Measurements from ENCODE around the gene PLEKHH3.

PLEKHH3 gene

DNA sequence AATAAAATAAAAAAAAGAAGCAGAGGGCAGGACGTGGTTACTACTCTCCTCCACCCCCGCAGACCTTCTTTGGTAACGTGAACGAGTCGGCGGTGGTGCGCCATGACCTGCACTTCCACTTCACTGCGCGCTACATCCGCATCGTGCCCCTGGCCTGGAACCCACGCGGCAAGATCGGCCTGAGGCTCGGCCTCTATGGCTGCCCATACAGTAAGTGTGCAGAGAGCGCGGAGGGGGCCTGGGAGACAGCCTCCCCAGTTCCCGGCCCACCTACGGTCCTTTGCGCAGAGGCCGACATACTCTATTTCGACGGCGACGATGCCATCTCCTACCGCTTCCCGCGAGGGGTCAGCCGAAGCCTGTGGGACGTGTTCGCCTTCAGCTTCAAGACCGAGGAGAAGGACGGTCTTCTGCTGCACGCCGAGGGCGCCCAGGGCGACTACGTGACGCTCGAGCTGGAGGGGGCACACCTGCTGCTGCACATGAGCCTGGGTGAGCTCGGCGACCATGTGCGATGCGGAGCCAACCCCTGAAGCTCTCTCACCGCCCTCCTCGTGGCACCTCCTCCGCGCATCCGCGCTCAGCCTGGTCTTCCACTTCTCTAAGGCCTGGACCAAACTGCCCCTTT lies 8.2 kb upstream of the PLEKHH3 start:
- no peak for DNase-seq

DNA sequence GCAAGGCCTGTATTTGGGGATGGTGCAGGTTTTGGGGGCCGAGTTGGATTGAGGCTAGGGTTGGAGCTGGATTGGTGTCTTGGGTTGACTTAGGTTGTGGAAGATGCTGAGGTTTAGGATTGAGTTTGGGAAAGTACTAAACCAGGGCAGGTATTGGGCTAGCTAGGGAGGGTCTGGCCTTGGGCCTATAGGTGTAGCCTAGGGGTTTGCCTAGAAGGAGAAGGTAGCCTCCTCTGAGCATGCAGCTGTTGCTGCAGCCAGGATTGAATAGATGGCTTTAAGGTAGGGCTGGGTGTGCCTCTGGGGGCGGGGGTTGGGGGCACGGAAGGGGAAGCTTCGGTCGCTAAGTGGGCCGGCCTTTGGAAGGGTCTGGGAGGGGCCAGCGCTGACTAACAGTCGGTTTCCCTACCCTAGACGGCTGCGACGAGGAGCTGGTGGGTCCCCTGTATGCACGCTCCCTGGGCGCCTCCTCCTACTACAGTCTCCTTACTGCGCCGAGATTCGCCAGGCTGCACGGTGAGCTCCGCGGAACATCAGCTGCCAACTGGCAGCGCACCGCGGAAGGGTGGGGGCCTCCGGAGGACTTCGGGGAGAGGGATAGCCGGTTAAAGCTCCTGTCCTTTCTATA lies 6.7 kb upstream of the PLEKHH3 start:
- no peak for DNase-seq

DNA sequence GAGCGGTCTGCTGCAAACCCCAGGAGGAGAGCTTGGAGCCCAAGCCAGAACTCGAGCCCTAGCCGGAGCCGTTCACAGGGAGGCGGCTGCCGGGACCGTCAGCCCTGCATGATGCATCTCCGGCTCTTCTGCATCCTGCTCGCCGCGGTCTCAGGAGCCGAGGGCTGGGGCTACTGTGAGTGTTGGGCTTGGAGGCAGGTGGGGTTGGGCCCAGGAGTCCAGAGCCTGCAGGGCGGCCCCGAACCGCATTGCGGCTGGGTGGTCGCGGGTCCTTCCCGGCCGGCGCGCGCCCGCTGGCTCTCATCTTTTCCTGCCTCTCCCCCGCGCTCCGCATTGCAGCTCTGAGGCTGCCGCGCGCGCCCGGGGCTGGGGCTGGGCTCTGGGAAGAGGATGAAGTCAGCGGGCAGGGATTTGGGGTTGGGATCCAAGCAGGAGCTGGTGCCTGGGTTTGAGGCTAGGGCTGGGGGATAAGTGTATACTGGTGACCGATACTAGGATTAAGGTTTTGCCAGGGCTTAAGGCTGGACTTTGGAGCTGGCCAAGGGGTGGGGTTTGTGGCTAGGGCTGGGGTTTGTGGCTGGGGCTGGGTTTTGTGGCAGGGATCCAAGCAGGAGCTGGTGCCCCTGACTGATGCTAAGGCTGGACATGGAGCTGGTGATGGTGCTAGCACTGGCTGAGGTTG lies 6.1 kb upstream of the PLEKHH3 start:
- peak; percentile 30 for DNase-seq

GRCh38 chr17:42681976-42682721 lies 5.4 kb upstream of the PLEKHH3 start, which contains the start of gene CNTNAP1:
Gene CNTNAP1 (plus strand): TSS chr17:42682531. CDS start chr17:42682830, 299 bp downstream.
- peak; percentile 17 for DNase-seq

GRCh38 chr17:42680331-42680808 lies 3.6 kb upstream of the PLEKHH3 start:
- DNase-seq, result no peak

DNA sequence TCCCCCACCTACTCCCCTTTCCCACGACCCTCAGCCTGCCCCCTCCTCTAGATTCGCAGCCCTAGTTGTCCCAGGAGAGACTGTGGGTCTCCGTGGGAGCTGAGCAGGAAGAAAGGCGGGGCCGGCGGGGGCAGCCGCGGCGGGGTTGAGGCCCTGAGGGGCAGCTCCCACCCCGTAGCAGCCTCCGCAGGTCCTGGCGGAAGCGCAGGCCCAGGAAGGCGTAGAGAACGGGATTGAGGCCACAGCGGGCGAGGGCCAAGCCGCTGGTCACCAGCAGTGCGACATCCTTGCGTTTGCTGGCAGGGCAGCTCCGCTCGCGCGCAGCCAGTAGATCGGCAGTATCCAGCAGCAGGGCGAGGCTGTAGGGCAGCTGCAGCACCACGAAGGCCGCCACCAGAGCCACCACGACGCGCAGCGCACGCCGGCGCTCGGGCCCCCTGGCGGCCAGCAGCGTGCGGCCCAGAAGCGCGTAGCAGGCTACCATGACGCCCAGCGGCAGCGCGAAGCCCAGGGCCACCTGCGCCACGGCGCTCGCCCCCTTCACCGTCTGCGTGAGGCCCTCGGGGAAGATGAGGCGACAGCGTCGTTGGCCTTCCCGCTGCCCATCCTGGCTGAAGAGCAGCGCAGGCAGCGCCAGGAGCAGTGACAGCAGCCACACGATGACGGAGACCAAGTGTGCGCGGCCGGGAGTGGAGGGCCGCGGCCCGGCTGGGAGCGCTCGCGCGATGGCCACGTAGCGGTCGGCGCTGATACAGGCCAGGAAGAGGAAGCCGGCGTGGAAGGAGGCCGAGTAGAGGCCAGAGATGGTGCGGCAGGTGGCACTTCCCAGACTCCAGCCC lies 2.9 kb upstream of the PLEKHH3 start:
- DNase-seq, result peak; percentile 41

DNA sequence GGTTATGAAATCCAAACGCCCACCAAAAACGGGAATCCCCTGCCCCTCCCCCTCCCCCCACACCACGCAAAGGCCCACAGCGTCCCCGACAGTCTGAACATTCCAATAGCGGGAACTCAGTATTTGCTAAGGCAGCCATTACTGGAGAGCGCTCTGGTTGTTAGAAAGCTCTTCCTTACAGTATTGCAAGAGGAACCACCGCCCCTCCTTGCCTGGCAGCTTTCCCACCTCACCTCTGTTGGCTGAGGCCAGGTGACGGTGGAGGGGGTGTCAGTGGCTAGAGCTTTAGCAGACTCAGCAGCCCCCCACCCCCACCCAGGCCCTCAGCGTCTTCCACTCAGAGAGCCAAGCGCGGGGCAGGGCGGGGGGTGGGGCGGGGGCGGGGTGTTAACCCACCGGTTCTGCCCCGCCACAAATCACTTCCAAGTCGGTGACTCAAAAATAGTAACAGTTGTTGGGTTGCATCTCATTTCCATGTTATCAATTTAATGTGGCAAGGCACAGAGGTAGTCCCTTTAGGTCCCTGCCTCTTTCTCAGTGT lies 2.2 kb upstream of the PLEKHH3 start:
- peak; percentile 43 for DNase-seq

GRCh38 chr17:42677921-42678781 lies 1.4 kb upstream of the PLEKHH3 start:
- peak; percentile 81 for DNase-seq

- peak; percentile 98 for DNase-seq
Measured at GRCh38 chr17:42677012-42677857, 441 bp upstream of the PLEKHH3 start.

GRCh38 chr17:42675965-42676423 lies 800 bp downstream of the PLEKHH3 start:
- DNase-seq, result no peak

GRCh38 chr17:42675348-42675964 lies 1.3 kb downstream of the PLEKHH3 start:
- DNase-seq, result no peak

GRCh38 chr17:42674755-42675347 lies 1.9 kb downstream of the PLEKHH3 start:
- DNase-seq, result no peak

DNA sequence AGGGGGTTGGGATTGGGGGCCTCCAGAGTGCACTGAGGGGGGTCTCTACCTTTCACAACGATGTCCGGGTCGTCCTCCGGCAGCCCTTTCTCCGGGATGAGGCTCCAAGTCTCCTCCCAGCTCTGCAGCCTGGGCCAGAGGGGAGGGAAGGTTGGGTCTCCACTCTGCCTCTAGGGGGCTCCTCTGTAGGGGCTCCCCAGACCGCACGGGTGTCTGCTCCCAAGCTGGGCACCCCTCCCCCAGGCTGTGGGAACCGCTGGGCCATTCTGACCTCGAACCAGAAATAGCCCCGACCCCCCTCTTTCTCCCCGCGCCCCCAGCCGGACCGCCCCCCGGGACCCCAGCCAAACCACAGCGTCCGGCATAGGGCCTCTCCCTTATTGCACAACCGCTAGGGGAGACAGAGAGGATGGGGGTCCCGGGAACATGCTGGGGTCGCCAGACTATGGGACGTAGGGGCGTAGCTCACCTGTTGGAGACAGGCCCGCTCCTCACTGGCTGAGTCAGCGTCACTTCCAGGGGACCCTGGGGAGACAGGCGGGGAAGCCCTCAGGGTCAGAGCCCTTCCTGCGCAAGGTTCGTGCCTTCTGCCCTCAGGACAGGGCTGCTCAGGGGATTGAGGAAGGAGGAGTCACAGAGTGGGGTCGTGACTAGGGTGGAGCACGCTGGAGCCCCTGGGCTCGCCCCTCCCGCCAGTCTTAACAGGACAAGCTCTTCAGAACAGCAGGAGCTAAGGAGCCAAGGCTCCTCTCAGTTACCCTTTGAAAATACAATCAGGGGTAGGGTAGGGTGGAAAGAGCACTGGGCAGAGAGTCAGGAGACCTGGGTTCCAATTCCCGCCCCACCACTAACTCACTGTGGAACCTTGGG lies 2.7 kb downstream of the PLEKHH3 start:
- DNase-seq, result no peak

DNA sequence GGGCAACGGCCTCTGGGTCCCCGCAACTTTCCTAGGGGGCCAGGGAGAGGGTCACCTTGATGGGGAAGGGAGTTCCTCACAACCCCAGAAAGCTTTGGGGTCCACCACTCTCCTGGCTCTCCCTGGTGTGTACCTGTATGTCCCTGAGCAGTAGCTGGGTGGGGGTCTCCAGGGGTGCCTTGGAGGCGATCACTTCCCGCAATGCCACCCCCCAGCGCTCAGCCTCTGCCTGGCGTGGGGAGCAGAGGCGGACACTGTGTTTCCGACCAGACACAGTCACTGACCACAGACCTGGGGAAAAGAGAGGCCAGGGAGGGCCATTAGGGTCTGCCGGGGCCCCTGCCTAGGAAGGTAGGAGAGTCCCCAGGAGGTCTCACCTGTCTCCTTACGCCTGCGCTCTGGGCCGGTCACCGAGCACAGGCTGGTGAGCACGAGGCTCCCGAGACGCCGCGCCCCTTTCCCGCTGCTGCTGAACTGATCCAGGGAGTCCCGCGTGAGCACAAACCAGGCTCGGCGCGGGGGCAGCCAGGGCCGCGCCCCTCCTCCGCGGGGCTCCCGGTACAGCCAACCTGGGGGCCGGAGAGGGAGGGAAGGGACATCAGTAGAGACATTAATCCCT lies 3.4 kb downstream of the PLEKHH3 start:
- DNase-seq, result no peak

DNA sequence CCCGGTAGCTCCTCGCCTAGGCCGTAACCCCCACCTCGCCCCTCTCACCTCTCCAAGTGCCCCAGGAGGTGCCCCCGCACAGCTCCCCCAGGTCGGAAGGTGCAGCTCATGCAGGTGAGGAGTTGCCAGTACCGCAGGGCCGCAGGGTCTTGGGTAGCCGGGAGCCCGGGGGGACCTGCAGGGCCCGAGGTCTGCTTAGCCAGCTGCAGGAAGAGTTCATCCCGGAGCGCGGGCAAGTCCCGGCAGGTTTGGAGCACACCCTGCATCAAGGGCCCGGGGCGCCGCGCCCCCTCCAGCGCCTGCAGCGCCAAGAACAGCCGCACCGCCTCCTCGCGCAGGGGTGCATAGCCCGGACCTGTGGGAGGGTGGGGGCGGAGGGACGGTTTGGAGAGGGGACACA lies 4.8 kb downstream of the PLEKHH3 start:
- no peak for DNase-seq

- no peak for DNase-seq
Measured at GRCh38 chr17:42670789-42671657, 5.8 kb downstream of the PLEKHH3 start.

Data from NCI-H2107 (cell line).